Heart left ventricle (tissue), 13 donors: ENCODE data around the gene TTC17.

ENCODE experiments used
- POLR2A ChIP-seq, 2 donors: fragments of 450-650 bp; IDR thresholded peaks; one replicate each; pipeline ENCODE4 v1.6.1; 2017; ENCODE audit warnings: antibody characterized with exemption in 2 of 2, mild to moderate bottlenecking in 2 of 2, moderate library complexity in 2 of 2
- TF ChIP-seq, protein P1 (sequence below), 12 donors: fragments of 200-600 bp; sonication (generic) in 4 of 12; IDR thresholded peaks; one replicate each; pipeline versions ENCODE4 v1.5.0 to v1.8.0; 2018 to 2022; ENCODE audit warnings: antibody characterized with exemption in 12 of 12, mild to moderate bottlenecking in 5 of 12
- donor health status: ischemic (EF 13 %, LVEDD 7.1; RV severe dilation, severe dysfunction).
- donor health status: DM: no; HTN: yes; CAD: no.
- donor health status: DM: no; HTN: no; CAD: no.
- donor health status: ischemic (EF 25% LVEDD 6.9; RV normal size, moderate dysfunction).
- donor health status: ischemic (EF 25% LVEDD 5.7; RV mildly dilated, moderate dysfunction).
- donor health status: ischemic (EF 35%, LVEDD 5.7; RV mildly dilated, moderate dysfunction).
- donor health status: nonischemic (EF 11% LVEDD 7.7; RV severe dilation, severe dysfunction).
- donor health status: DM: yes; HTN: yes; CAD: no.
- donor health status: PGD.
- donor health status: ischemic (EF 29% LVEDD 5.4; RV normal size, mild dysfunction).
- donor health status: nonischemic (EF 23%, LVEDD 6.1; RV moderate dilation, normal function).

DNA sequence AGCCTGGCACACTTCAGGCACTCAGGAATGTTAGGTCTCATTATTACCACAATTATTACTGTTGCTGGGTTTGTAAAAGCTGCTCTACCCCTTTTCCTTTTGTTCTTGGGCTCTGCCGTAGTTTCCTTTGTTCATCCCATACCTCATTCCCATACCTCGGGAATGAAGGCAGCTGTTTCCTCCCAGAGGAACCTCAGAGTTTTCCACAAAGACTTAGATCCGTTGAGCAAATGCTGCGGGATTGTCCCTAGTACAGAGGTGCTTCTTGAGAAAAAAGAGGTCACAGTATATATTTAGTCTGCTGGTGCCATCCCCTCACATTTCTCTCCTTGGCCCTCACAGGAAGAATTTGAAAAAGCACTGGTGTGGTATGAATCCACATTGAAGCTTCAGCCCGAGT is 134.7 kb downstream of the TTC17 start:
- TF ChIP-seq, protein P1, sequence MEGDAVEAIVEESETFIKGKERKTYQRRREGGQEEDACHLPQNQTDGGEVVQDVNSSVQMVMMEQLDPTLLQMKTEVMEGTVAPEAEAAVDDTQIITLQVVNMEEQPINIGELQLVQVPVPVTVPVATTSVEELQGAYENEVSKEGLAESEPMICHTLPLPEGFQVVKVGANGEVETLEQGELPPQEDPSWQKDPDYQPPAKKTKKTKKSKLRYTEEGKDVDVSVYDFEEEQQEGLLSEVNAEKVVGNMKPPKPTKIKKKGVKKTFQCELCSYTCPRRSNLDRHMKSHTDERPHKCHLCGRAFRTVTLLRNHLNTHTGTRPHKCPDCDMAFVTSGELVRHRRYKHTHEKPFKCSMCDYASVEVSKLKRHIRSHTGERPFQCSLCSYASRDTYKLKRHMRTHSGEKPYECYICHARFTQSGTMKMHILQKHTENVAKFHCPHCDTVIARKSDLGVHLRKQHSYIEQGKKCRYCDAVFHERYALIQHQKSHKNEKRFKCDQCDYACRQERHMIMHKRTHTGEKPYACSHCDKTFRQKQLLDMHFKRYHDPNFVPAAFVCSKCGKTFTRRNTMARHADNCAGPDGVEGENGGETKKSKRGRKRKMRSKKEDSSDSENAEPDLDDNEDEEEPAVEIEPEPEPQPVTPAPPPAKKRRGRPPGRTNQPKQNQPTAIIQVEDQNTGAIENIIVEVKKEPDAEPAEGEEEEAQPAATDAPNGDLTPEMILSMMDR (IDR thresholded peaks at IDR 0.05) = no peak
- no peak for TF ChIP-seq POLR2A (IDR thresholded peaks at IDR 0.05)
